Fibroblast of villous mesenchyme (primary cell): ENCODE data around the gene TRIM33. TPM values are rescaled to one million over a fixed set of nuclear protein-coding genes. Genes with fewer than 3 reads are reported as not detected.

ENCODE experiments used
- DNase-seq: peaks from one replicate; pipeline ENCODE4 v3.0.0-alpha.2; 2010; ENCODE audit warnings: low read depth
- H3K4me3 ChIP-seq: 2 replicates; pipeline ENCODE4 v1.5.1; 2011; ENCODE audit warnings: low read depth, mild to moderate bottlenecking, low read length
- CTCF ChIP-seq: IDR thresholded peaks from 2 replicates; pipeline ENCODE4 v1.5.1; 2012; ENCODE audit warnings: low read depth, mild to moderate bottlenecking, low read length; ENCODE audit not compliant: insufficient read depth
- total RNA-seq: library from RNA; depleted of rRNA; stranded (reverse); fragments of >200 nt; gene quantifications from 2 replicates; pipeline ENCODE4 v1.2.3, GENCODE V29; 2012

Gene TRIM33
- total RNA-seq, 1 donor, result 36.3 TPM

GRCh38 chr1:114536043-114536442 lies 25.0 kb upstream of the TRIM33 start:
- no peak for TF ChIP-seq CTCF
- no peak overlapping the region for H3K4me3 ChIP-seq
- DNase-seq, result no peak

GRCh38 chr1:114535401-114535800 lies 24.4 kb upstream of the TRIM33 start:
- DNase-seq, result no peak
- no peak overlapping the region for H3K4me3 ChIP-seq
- TF ChIP-seq CTCF, result no peak

- TF ChIP-seq CTCF, result no peak
- no peak for DNase-seq
- H3K4me3 ChIP-seq, result no peak overlapping the region
Observed at GRCh38 chr1:114531094-114531493, 20.1 kb upstream of the TRIM33 start.

GRCh38 chr1:114530224-114530623 lies 19.2 kb upstream of the TRIM33 start:
- no peak for DNase-seq
- no peak overlapping the region for H3K4me3 ChIP-seq
- TF ChIP-seq CTCF, result no peak

GRCh38 chr1:114524944-114525343 lies 13.9 kb upstream of the TRIM33 start:
- H3K4me3 ChIP-seq, result no peak overlapping the region
- no peak for TF ChIP-seq CTCF
- no peak for DNase-seq

- no peak overlapping the region for H3K4me3 ChIP-seq
- no peak for DNase-seq
- TF ChIP-seq CTCF, result no peak
Observed at GRCh38 chr1:114522264-114522575, 11.2 kb upstream of the TRIM33 start.

- no peak overlapping the region for H3K4me3 ChIP-seq
- DNase-seq, result no peak
- TF ChIP-seq CTCF, result no peak
Observed at GRCh38 chr1:114521396-114522263, 10.6 kb upstream of the TRIM33 start.
